Neural progenitor cell (in vitro differentiated cells): ENCODE measurements around the gene PTGES2.

Source experiments
- CTCF ChIP-seq: fragments of 200-600 bp; sonication (generic); IDR thresholded peaks from 2 replicates; pipeline ENCODE4 v1.5.1; 2017; ENCODE audit warnings: antibody characterized with exemption, mild to moderate bottlenecking
- EZH2phosphoT487 ChIP-seq: fragments of 200-600 bp; sonication (generic); IDR thresholded peaks from 2 replicates; pipeline ENCODE4 v1.6.1; 2017; ENCODE audit warnings: antibody characterized with exemption

GRCh38 chr9:128145536-128145935 lies 18.0 kb upstream of the PTGES2 start:
- TF ChIP-seq CTCF (no peak), EZH2phosphoT487 (no peak)
